ENCODE measurements around the gene MYO6.
A peak's percentile ranks its signal among the peaks of the same experiment; 100 is the strongest.

The MYO6 gene

GRCh38 chr6:75830959-75831885 is 82.2 kb downstream of the MYO6 start:
- H3K4me1 ChIP-seq (ENCODE audit: control insufficient read depth, insufficient read depth, low read length) = peaks cover 15% of the 10 kb centered on the region
- H3K9ac ChIP-seq (ENCODE audit: low read depth, low read length) = no peak overlapping the region
- no peaks in the 10 kb centered on the region for H3K27me3 ChIP-seq (ENCODE audit: control insufficient read depth, insufficient read depth, low read length)
- H3K9me3 ChIP-seq (replicated peaks; ENCODE audit: low read length) = no peaks in the 10 kb centered on the region
- peak overlapping the region; percentile 37 for H3K4me3 ChIP-seq (ENCODE audit: low read length)
- H3K4me2 ChIP-seq (ENCODE audit: low read length) = peak overlapping the region; percentile 68
- no peaks in the 10 kb centered on the region for H3K36me3 ChIP-seq (ENCODE audit: insufficient read depth, low read length)

DNA sequence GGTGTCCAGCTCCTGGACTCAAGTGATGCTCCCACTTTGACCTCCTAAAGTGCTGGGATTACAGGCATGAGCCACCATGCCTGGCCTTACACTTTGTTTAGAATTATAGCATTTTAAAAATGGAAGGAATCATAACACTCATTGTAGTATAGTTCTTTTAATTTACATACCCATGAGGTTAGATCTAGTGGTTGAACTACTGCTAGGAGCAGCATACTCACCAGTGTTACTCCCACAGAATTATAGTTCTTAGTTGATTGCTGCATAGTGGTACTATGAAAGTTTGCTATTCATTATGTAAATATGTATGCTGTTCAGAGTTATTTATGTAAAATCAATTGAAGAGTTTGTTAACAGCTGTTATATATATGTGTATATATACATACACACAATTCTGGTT is 85.4 kb downstream of the MYO6 start:
- no peaks in the 10 kb centered on the region for H3K27me3 ChIP-seq (ENCODE audit: control insufficient read depth, insufficient read depth, low read length)
- H3K9ac ChIP-seq (ENCODE audit: low read depth, low read length) = no peak overlapping the region
- no peaks in the 10 kb centered on the region for H3K9me3 ChIP-seq (replicated peaks; ENCODE audit: low read length)

DNA sequence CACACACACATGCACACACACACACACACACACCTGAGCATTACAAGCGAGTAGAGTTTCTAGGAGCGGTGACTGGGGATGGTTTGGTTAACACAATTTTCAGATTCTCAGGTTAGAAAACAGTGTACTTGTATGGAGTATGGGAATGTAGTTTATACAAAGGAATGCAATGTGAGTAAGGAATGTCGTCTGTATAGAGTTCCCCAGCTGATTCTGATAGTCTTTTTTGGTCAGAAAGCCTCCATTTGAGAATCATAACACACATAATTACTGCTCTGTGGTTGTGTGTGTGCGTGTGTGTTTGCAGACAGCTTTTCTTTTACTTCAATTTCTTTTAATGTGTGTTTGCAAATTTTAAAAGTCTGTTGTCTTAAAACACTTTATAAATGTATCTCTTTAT is 93.2 kb downstream of the MYO6 start:
- Histone ChIP-seq H3K27me3 (ENCODE audit: control insufficient read depth, insufficient read depth, low read length) (no peaks in the 10 kb centered on the region), H3K4me3 (ENCODE audit: low read length) (no peak overlapping the region), H3K9ac (ENCODE audit: low read depth, low read length) (no peak overlapping the region), H3K4me2 (ENCODE audit: low read length) (no peak overlapping the region), H3K4me1 (ENCODE audit: control insufficient read depth, insufficient read depth, low read length) (no peaks in the 10 kb centered on the region), H3K36me3 (ENCODE audit: insufficient read depth, low read length) (no peaks in the 10 kb centered on the region), H3K9me3 (replicated peaks; ENCODE audit: low read length) (no peaks in the 10 kb centered on the region)

More for the DNA sequence above, 85.4 kb downstream of the MYO6 start:
- H3K36me3 ChIP-seq (ENCODE audit: insufficient read depth, low read length) = no peaks in the 10 kb centered on the region
- no peak overlapping the region for H3K4me3 ChIP-seq (ENCODE audit: low read length)
- peaks cover 15% of the 10 kb centered on the region for H3K4me1 ChIP-seq (ENCODE audit: control insufficient read depth, insufficient read depth, low read length)
- H3K4me2 ChIP-seq (ENCODE audit: low read length) = no peak overlapping the region

- Histone ChIP-seq H3K36me3 (ENCODE audit: insufficient read depth, low read length) (no peaks in the 10 kb centered on the region), H3K9me3 (replicated peaks; ENCODE audit: low read length) (no peaks in the 10 kb centered on the region), H3K9ac (ENCODE audit: low read depth, low read length) (no peak overlapping the region), H3K4me1 (ENCODE audit: control insufficient read depth, insufficient read depth, low read length) (no peaks in the 10 kb centered on the region), H3K27me3 (ENCODE audit: control insufficient read depth, insufficient read depth, low read length) (no peaks in the 10 kb centered on the region), H3K4me2 (ENCODE audit: low read length) (no peak overlapping the region), H3K4me3 (ENCODE audit: low read length) (no peak overlapping the region)
These were observed 93.7 kb downstream of the MYO6 start for GRCh38 chr6:75842732-75843131.

GRCh38 chr6:75843396-75843795 is 94.4 kb downstream of the MYO6 start:
- no peak overlapping the region for H3K9ac ChIP-seq (ENCODE audit: low read depth, low read length)
- H3K9me3 ChIP-seq (replicated peaks; ENCODE audit: low read length) = no peaks in the 10 kb centered on the region
- no peaks in the 10 kb centered on the region for H3K36me3 ChIP-seq (ENCODE audit: insufficient read depth, low read length)
- H3K4me1 ChIP-seq (ENCODE audit: control insufficient read depth, insufficient read depth, low read length) = no peaks in the 10 kb centered on the region
- H3K4me3 ChIP-seq (ENCODE audit: low read length) = no peak overlapping the region
- no peaks in the 10 kb centered on the region for H3K27me3 ChIP-seq (ENCODE audit: control insufficient read depth, insufficient read depth, low read length)
- H3K4me2 ChIP-seq (ENCODE audit: low read length) = no peak overlapping the region

DNA sequence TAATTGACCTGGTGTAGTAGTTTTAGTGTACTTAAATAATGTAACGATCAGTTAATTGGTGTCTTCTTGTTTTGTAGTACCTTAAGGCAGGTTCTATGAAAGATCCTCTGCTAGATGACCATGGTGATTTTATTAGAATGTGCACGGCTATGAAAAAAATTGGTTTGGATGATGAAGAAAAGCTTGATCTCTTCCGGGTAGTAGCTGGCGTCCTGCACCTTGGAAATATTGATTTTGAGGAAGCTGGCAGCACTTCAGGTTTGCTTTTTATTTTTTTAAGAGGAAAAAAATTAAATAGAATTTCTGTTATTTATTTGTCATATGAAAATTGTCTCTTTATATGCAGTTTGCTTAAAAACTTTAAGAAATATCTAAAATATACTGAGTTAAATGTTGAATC is 99.2 kb downstream of the MYO6 start:
- Histone ChIP-seq H3K4me1 (ENCODE audit: control insufficient read depth, insufficient read depth, low read length) (peaks cover 23% of the 10 kb centered on the region), H3K4me3 (ENCODE audit: low read length) (no peak overlapping the region), H3K36me3 (ENCODE audit: insufficient read depth, low read length) (no peaks in the 10 kb centered on the region), H3K27me3 (ENCODE audit: control insufficient read depth, insufficient read depth, low read length) (no peaks in the 10 kb centered on the region), H3K9ac (ENCODE audit: low read depth, low read length) (no peak overlapping the region), H3K9me3 (replicated peaks; ENCODE audit: low read length) (no peaks in the 10 kb centered on the region), H3K4me2 (ENCODE audit: low read length) (no peak overlapping the region)

GRCh38 chr6:75849329-75850025 is 100.4 kb downstream of the MYO6 start:
- H3K9me3 ChIP-seq (replicated peaks; ENCODE audit: low read length) = no peaks in the 10 kb centered on the region
- no peaks in the 10 kb centered on the region for H3K27me3 ChIP-seq (ENCODE audit: control insufficient read depth, insufficient read depth, low read length)
- H3K4me3 ChIP-seq (ENCODE audit: low read length) = no peak overlapping the region
- H3K4me1 ChIP-seq (ENCODE audit: control insufficient read depth, insufficient read depth, low read length) = peaks cover 23% of the 10 kb centered on the region
- no peak overlapping the region for H3K4me2 ChIP-seq (ENCODE audit: low read length)
- H3K36me3 ChIP-seq (ENCODE audit: insufficient read depth, low read length) = no peaks in the 10 kb centered on the region
- H3K9ac ChIP-seq (ENCODE audit: low read depth, low read length) = no peak overlapping the region

GRCh38 chr6:75850026-75850833 is 101.2 kb downstream of the MYO6 start:
- Histone ChIP-seq H3K4me1 (ENCODE audit: control insufficient read depth, insufficient read depth, low read length) (peaks cover 23% of the 10 kb centered on the region), H3K36me3 (ENCODE audit: insufficient read depth, low read length) (no peaks in the 10 kb centered on the region), H3K27me3 (ENCODE audit: control insufficient read depth, insufficient read depth, low read length) (no peaks in the 10 kb centered on the region), H3K4me3 (ENCODE audit: low read length) (no peak overlapping the region), H3K4me2 (ENCODE audit: low read length) (no peak overlapping the region), H3K9ac (ENCODE audit: low read depth, low read length) (no peak overlapping the region), H3K9me3 (replicated peaks; ENCODE audit: low read length) (no peaks in the 10 kb centered on the region)

- Histone ChIP-seq H3K27me3 (ENCODE audit: control insufficient read depth, insufficient read depth, low read length) (no peaks in the 10 kb centered on the region), H3K4me1 (ENCODE audit: control insufficient read depth, insufficient read depth, low read length) (peaks cover 23% of the 10 kb centered on the region), H3K9ac (ENCODE audit: low read depth, low read length) (no peak overlapping the region), H3K4me2 (ENCODE audit: low read length) (peak overlapping the region; percentile 51), H3K9me3 (replicated peaks; ENCODE audit: low read length) (no peaks in the 10 kb centered on the region), H3K36me3 (ENCODE audit: insufficient read depth, low read length) (peaks cover 3% of the 10 kb centered on the region), H3K4me3 (ENCODE audit: low read length) (no peak overlapping the region)
These were observed 103.7 kb downstream of the MYO6 start for GRCh38 chr6:75852721-75853120.

DNA sequence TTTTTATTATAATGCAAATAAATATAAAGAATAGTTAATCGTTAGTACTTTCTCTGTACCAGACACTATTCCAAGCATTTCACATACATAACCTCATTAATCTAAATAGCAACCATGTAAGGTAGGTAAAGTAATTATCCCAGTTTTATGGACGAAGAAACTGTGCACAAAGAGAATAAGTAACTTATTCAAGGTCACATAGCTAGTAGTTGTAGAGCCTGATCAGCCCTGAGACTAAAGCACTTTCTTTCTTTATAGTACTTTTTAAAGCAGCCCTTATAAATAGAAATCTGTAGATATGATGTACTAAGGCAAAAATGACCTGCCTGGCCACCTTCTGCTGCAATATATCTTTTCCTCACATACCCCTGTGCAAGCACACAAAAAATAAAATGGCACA is 104.8 kb downstream of the MYO6 start:
- Histone ChIP-seq H3K9me3 (replicated peaks; ENCODE audit: low read length) (no peaks in the 10 kb centered on the region), H3K4me2 (ENCODE audit: low read length) (no peak overlapping the region), H3K4me1 (ENCODE audit: control insufficient read depth, insufficient read depth, low read length) (peaks cover 27% of the 10 kb centered on the region), H3K9ac (ENCODE audit: low read depth, low read length) (no peak overlapping the region), H3K27me3 (ENCODE audit: control insufficient read depth, insufficient read depth, low read length) (no peaks in the 10 kb centered on the region), H3K36me3 (ENCODE audit: insufficient read depth, low read length) (peaks cover 3% of the 10 kb centered on the region), H3K4me3 (ENCODE audit: low read length) (no peak overlapping the region)

DNA sequence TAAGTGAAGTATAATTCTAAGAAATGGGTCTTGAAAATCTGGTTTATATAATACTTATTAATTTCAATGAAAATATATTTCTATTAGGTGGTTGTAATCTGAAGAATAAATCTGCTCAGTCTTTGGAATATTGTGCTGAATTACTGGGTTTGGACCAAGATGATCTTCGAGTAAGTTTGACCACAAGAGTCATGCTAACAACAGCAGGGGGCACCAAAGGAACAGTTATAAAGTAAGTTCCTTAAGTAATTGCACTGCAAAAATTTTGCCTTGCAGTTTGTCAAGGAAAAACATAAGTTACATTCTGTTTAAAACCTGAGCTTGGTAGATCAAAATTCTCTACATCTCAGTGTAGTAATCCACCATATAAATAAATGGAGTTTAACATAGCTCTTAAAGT is 106.0 kb downstream of the MYO6 start:
- no peaks in the 10 kb centered on the region for H3K9me3 ChIP-seq (replicated peaks; ENCODE audit: low read length)
- H3K4me2 ChIP-seq (ENCODE audit: low read length) = no peak overlapping the region
- no peaks in the 10 kb centered on the region for H3K27me3 ChIP-seq (ENCODE audit: control insufficient read depth, insufficient read depth, low read length)

More for the DNA sequence above, 106.0 kb downstream of the MYO6 start:
- no peak overlapping the region for H3K9ac ChIP-seq (ENCODE audit: low read depth, low read length)
- H3K36me3 ChIP-seq (ENCODE audit: insufficient read depth, low read length) = peaks cover 3% of the 10 kb centered on the region
- H3K4me1 ChIP-seq (ENCODE audit: control insufficient read depth, insufficient read depth, low read length) = peaks cover 18% of the 10 kb centered on the region
- no peak overlapping the region for H3K4me3 ChIP-seq (ENCODE audit: low read length)

Measured in skeletal muscle satellite cell (primary cell).